H7 (cell line): Measurements from ENCODE around the gene LRIG1. TPM values are rescaled to one million over a fixed set of nuclear protein-coding genes. Genes with fewer than 3 reads are reported as not detected.

Source experiments
- DNase-seq: peaks from one replicate; pipeline ENCODE4 v3.0.0; 2012
- H3K27me3 ChIP-seq: 2 replicates; pipeline ENCODE4 v1.6.0; 2011; ENCODE audit warnings: mild to moderate bottlenecking, low read length; ENCODE audit not compliant: control insufficient read depth, insufficient read depth
- H3K36me3 ChIP-seq: replicated peaks from 2 replicates; pipeline ENCODE4 v1.5.1; 2011; ENCODE audit warnings: low read length; ENCODE audit not compliant: control insufficient read depth, insufficient read depth
- H3K4me3 ChIP-seq: 2 replicates; pipeline ENCODE4 v1.5.1; 2011; ENCODE audit warnings: low read depth, mild to moderate bottlenecking, control low read depth, low read length, moderate library complexity; ENCODE audit not compliant: insufficient read depth
- total RNA-seq: library from RNA; depleted of rRNA; stranded (reverse); fragments of >200 nt; shearing (Covaris generic); gene quantifications from 2 replicates; pipeline ENCODE4 v1.2.3, GENCODE V29; 2014

Gene LRIG1
- total RNA-seq, 1 experiment from 2014 or later = 69.7 TPM

DNA sequence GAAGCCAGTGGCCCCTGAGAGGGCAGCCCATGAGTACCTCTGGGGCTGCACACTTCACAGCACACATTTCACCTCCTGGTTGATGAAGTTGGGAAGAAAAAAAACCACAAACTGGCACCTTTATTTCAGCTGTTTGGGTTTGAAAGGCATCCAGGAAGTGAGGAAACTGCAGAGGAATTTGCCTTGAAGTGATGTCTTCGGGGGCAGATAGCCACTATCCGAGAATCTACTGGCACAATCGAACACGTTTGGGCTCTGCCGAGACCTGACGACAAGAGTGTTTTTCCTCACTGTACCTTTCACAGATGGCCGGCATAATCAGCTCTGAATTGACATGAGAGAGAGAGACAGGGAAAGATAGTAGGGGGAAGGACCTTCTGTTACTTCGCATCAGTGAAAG lies 59.7 kb downstream of the LRIG1 start:
- DNase-seq = no peak
- no peaks in the 10 kb centered on the region for H3K27me3 ChIP-seq
- H3K36me3 ChIP-seq = peaks cover 5% of the 10 kb centered on the region
- H3K4me3 ChIP-seq = no peak overlapping the region

DNA sequence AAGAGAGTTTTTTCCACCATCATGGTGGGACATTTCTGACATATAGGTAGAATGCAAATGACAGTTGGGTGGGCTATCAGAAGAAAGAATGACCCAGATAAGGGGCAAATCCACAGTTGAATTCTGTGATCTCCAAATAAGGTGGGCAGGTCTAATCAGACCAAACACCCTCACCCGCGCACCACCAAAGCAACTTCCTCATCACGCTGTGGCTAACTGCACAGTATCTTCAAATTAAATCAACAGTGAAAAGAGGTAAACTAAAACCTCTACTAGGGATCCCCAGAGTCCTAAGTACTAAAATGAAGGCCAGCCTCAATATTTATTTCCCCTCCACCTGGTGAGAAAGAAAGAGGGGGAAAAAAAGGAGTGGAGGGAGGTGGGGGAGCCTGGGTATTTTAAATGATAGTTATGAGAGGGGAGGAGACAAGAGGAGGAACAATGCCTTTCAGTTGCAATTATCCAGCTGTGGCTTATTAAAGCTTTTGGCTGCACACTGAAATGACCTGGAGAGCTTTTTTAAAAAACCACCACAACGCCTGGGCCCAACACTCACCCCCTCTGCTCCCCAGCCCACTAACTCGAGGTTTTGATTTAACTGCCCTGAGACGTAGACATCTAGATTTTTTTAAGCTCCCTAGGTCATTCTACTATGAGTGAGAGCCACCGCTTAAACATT lies 61.0 kb downstream of the LRIG1 start:
- H3K36me3 ChIP-seq = peaks cover 5% of the 10 kb centered on the region
- no peak for DNase-seq
- no peak overlapping the region for H3K4me3 ChIP-seq
- no peaks in the 10 kb centered on the region for H3K27me3 ChIP-seq

GRCh38 chr3:66438046-66438445 lies 62.8 kb downstream of the LRIG1 start:
- DNase-seq = no peak
- Histone ChIP-seq H3K4me3 (no peak overlapping the region), H3K36me3 (peaks cover 5% of the 10 kb centered on the region), H3K27me3 (no peaks in the 10 kb centered on the region)

DNA sequence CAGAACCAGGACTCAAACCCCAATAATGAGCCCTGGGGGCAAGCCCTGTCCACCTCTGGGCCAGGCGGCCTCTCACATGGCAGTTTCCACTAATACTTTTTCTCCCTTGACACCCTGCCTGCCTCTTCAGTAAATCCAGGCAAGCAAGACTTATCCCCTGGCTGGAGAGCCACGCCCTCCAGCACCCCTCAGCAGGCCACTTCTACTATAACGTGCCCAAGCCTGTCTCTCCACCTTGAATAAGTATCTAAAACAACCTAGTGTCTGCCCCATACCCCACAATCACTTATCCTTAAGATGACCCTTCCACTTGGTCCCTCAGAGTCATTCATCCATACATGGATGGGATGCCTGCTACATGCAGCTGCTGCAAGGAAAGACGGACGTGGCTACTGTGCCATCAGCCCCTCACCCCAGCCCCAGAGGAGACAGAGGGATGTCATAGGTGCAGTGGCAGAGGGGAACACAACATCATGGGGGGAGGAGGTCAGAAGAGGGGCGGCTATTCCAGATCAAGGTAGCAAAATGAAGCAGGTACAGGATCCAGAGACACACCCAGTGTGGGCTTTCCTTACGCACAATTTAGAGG lies 63.4 kb downstream of the LRIG1 start:
- DNase-seq = no peak
- no peak overlapping the region for H3K4me3 ChIP-seq
- H3K27me3 ChIP-seq = no peaks in the 10 kb centered on the region
- H3K36me3 ChIP-seq = peaks cover 5% of the 10 kb centered on the region

GRCh38 chr3:66435989-66436388 lies 64.8 kb downstream of the LRIG1 start:
- Histone ChIP-seq H3K36me3 (peaks cover 2% of the 10 kb centered on the region), H3K4me3 (no peak overlapping the region), H3K27me3 (no peaks in the 10 kb centered on the region)
- no peak for DNase-seq

- Histone ChIP-seq H3K36me3 (no peaks in the 10 kb centered on the region; the same call in 1 of the 2 replicates), H3K27me3 (no peaks in the 10 kb centered on the region), H3K4me3 (no peak overlapping the region)
- no peak for DNase-seq
Observed at GRCh38 chr3:66434726-66435125, 66.1 kb downstream of the LRIG1 start.

DNA sequence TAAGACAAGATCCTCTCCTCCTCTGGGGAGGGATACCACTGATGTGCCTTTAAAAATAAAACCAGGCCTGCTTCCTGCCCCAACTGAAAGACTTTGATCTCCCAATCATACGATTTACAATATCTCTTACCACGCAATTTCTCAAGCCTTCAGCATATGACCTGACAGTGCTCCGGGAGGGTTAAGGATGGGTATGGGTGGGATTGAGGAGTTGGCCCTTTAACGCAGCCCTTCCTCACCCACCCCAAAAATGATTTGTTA lies 67.4 kb downstream of the LRIG1 start:
- Histone ChIP-seq H3K27me3 (no peaks in the 10 kb centered on the region), H3K4me3 (no peak overlapping the region), H3K36me3 (no peaks in the 10 kb centered on the region; the same call in 1 of the 2 replicates)
- no peak for DNase-seq

- Histone ChIP-seq H3K27me3 (no peaks in the 10 kb centered on the region), H3K4me3 (no peak overlapping the region), H3K36me3 (no peaks in the 10 kb centered on the region; the same call in 1 of the 2 replicates)
- DNase-seq = no peak
Observed at GRCh38 chr3:66432767-66433521, 67.9 kb downstream of the LRIG1 start.

GRCh38 chr3:66432041-66432766 lies 68.6 kb downstream of the LRIG1 start:
- no peak overlapping the region for H3K4me3 ChIP-seq

GRCh38 chr3:66431494-66431893 lies 69.3 kb downstream of the LRIG1 start:
- H3K27me3 ChIP-seq = no peaks in the 10 kb centered on the region
- H3K4me3 ChIP-seq = no peak overlapping the region
- H3K36me3 ChIP-seq = no peaks in the 10 kb centered on the region; the same call in 1 of the 2 replicates
- no peak for DNase-seq

More at GRCh38 chr3:66432041-66432766, 68.6 kb downstream of the LRIG1 start:
- H3K36me3 ChIP-seq = no peaks in the 10 kb centered on the region; the same call in 1 of the 2 replicates
- no peaks in the 10 kb centered on the region for H3K27me3 ChIP-seq
- no peak for DNase-seq

- Histone ChIP-seq H3K36me3 (no peaks in the 10 kb centered on the region; the same call in 1 of the 2 replicates), H3K27me3 (no peaks in the 10 kb centered on the region)
Observed at GRCh38 chr3:66430876-66431275, 69.9 kb downstream of the LRIG1 start.

DNA sequence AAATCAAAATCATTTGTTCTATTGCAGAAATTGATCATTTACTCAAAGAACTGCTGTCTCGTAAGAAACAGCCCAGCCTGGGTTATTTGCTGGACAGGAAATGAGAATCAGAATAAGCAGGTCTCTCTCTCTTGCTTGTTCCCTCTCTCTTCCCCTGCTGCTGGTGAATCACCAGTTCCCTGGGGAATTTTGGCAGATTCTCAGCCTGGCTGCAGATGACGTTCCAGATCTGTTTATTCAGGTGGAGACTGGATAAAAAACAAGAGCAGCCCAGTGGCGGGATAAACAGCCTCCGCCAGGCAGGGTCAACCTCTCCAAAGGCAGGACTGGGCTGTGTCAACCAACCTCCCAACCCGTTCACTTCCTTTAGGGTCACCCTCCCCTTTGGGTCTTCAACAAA lies 72.1 kb downstream of the LRIG1 start:
- no peak for DNase-seq
- H3K4me3 ChIP-seq = no peak overlapping the region
- H3K36me3 ChIP-seq = peaks cover 2% of the 10 kb centered on the region
- H3K27me3 ChIP-seq = no peaks in the 10 kb centered on the region

More at GRCh38 chr3:66430876-66431275, 69.9 kb downstream of the LRIG1 start:
- H3K4me3 ChIP-seq = no peak overlapping the region
- no peak for DNase-seq

DNA sequence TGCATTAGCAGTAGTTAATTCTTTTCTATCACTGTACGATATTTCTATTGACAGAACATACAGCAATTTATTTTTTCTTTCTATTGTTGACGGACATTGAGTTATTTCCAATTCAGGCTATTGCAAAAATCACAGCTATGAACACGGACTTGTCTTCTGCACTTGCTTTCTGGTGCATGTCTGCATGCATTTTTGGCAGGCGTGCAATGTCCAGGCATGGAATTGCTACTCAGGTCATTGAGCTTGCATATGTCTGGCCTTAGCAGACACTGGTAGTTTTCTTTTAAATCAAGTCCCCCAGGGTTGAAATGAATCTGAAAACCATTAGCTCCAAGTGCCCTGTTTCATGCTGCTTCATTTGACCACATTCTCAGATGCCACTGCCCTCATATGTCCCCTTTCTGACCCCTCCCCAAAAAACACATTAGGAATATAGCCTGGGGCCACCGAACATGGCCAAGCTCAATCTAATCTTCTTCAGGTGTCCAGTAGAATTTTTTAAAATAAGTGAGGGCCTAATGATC lies 72.8 kb downstream of the LRIG1 start:
- peaks cover 5% of the 10 kb centered on the region for H3K36me3 ChIP-seq
- no peaks in the 10 kb centered on the region for H3K27me3 ChIP-seq
- H3K4me3 ChIP-seq = no peak overlapping the region
- DNase-seq = no peak

- Histone ChIP-seq H3K4me3 (no peak overlapping the region), H3K27me3 (no peaks in the 10 kb centered on the region), H3K36me3 (peaks cover 5% of the 10 kb centered on the region)
- DNase-seq = no peak
Observed at GRCh38 chr3:66427352-66427751, 73.5 kb downstream of the LRIG1 start.
